HG02943 (cell line): Measurements from ENCODE around the gene ELAVL3.

Source experiments
- ATAC-seq: cut with Tn5 transposase; IDR thresholded peaks from one replicate; pipeline ENCODE4 v1.9.1; 2021; ENCODE audit warnings: mild to moderate bottlenecking, low read depth, moderate library complexity; ENCODE audit not compliant: unreplicated experiment

Gene ELAVL3

DNA sequence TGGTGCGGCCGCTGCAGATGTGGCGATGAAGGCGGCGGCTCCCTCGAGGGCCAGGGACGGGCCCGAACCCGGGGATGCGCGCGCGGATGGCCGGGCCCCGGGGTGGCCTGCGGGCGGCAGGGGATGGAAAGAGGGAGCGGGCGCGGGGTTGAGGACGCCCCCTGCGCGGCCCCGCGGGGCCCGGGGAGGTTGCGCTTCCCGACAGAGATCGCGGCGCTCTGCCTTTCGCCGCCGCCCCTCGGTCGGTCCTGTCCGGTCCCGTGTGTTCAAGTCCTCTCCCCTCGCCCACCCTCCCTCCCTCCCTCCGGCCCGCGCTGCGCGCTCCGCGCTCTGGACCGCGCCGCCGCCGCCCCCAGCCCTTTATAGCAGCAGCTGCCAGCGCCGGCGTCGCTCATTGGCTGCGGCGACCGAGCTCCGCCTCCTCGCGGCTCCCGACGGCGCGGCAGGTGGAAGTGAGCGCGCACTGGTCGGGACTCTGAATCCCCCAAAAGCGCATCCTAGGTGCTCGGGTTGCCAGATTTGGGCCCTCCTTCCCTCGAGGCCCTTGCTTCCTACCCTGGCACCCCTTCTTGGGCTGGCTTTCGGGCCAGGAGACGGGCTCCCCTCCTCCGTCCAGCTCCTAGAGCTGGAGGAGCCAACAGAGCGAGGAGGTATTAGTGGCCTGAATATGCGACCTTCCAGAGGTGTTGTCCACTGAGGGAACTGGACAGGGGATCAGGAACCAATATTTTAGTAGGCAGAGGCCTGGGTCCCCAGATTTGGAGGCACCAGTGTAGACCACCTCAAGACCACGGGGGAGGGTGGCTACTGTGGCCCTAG, at the start of gene ELAVL3:
Gene ELAVL3 (minus strand): TSS at position 332 of the 819 bp plus-strand sequence. CDS start 438 bp downstream, outside the sequence.
- ATAC-seq: no peak

DNA sequence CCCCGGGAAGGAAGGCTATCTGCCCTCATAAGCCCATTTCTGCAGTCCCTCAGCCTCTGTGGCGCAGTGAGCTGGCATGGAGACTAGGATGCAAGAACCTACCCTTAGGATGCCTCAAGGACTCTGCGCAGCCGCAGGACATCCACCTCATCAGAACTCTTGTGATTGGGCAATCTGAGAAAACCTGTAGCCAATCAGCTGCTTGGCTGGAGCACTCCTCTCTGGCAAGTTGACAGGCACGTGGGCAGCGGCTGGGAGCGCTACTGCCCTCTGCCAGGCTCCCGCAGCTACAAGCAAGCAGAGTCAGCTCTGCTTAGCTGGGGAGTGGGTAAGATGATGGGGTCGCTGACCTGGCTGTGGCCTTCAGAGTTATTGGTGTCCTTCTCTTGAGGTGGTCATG, 49.6 kb upstream of the ELAVL3 start:
- no peak for ATAC-seq

DNA sequence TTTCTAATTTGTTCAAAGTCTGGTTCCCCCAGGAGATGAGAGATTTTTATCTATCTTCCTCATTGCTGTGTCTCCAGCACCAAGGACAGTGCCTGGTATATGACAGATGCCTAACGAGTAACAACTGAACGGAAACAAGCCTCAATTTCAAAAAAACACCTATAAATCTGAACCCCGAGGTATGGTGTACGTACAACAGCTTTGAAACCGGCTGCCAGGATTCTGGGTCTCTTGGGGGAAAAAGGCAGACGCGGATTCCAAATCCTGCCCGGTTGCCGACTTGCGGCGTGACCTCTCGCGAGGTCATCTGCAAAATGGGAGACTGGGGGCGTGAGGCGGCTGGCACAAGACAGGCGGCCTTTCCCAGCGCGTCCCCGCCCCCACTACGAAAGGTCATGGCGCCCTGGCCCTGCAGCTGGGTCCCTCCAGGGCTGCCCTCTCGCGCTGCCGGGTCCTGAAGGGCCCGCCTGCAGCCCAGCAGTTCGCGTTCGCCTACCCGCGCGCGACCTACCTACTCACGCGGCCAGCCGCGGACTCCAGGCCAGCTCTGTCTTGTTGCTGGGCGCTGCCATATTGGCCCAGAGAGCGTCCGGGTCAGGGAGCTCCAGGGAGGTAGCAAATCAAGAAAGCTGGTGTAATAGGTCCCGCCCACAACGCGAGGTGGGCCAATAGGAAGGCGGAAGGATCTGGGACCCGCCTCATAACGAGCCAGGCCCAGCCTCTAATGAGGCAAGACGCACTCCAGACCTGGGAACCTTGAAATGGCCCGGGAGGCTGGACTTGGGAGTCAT, 47.9 kb upstream of the ELAVL3 start, which contains the start of gene ECSIT:
Gene ECSIT (minus strand): TSS at position 584 of the 791 bp plus-strand sequence. CDS start 9,964 bp downstream, outside the sequence.
- peak; percentile 96 for ATAC-seq

DNA sequence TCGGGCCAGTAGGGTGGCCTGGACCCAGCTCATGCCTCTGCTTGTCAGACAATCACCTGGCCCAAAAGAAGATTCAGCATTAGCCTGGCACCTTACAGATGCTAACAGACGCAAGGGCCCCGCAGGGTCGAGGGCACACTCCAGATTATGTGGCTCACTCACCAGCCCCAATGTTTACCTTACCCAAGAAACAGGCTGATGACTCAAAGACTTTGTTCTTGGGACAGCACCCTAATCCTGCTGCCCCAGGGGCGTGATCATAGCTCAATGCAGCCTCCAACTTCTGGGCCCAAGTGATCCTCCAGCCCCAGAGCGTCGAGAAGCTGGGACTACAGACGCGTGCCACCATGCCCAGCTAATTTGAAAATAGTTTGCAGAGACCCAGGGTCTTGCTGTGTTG, 38.3 kb upstream of the ELAVL3 start:
- ATAC-seq: no peak

DNA sequence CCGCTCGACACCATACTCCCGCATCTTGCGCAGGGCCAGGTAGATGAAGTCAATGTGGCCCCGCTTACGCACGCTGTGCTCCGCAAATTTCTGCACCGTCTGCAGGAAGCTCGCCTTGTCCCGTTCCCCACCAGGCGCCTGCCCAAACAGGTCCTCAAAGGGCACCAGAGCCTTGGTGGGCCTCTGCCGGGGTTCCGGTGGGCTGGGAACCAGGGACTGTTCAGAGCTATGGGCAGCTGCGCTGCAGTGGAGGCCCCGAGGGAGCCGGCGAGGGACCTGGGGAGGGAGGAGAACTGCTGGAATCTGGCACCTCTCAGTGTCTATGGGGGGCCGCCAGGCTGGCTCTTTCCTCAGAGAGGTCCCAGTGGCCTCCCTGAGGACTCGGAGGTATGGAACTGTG, 33.1 kb upstream of the ELAVL3 start:
- no peak for ATAC-seq

DNA sequence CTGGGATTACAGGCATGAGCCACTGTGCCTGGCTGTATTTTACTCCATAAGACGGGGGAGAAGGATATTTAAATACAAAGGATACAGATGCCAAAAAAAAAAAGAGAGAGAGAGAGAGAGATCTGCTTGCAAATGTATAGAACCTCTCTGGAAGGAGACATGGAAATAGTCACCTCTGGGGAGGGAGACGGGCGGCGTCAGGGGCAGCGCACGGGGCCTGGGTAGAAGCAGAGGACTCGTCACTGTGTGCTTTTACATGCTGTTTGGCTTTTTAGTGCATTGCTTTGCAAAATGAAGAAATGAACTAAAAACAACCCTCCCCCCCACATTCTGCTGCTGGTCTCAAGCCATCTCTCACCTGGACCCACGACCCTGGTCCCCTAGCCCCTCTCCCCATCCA, 29.6 kb upstream of the ELAVL3 start:
- ATAC-seq: no peak

DNA sequence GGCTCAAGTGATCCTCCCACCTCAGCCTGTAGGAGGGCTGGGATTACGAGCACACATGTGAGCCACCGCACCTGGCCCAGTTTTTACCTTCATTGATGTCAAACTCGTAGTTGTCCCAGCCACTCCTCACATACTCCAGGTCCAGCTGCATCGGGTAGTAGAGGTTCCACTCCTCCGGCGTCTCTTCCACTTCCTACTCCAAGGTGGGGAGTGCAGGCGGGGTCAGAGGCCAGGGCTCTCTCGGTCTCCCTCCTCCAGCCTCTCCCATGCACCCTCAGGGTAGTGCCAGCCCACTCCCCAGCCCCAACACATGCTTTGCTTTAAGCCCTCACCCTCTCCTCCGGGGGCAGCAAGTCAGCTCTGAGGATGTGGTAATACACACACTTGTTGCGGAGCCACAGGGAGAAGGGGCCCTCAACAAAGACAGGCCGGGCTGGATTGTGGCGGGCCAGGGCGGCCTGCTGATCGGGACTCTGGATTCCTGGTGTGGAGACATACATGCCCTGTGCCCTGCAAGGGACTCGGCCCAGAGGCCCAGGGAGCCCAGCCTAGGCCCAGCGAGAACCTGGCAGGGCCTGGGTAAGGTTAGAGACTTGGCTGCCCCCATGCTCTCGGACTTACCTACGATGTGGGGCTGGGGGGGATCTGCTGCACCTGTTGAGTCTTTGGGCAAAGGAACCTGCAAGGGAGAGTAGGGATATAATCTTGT, 26.7 kb upstream of the ELAVL3 start:
- ATAC-seq: no peak

DNA sequence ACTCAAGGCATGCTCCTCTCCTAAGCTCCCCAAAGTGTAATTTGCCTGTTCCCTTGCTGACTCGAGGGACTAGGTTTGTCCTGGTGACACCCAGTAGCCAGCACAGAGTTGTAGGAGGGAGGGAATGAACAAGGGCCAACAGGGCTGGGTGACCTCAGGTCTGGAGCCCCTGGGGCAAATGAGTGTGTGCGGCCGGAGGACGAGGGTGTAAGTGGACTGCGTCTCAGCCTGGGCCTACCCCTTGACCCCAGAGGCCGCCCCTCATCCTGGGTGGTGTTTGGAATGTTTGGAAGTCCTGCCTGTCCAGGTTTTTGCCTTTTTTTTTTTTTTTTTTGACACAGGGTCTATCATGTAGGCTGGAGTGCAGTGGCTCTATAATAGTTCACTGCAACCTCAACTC, 26.1 kb upstream of the ELAVL3 start:
- ATAC-seq: no peak

DNA sequence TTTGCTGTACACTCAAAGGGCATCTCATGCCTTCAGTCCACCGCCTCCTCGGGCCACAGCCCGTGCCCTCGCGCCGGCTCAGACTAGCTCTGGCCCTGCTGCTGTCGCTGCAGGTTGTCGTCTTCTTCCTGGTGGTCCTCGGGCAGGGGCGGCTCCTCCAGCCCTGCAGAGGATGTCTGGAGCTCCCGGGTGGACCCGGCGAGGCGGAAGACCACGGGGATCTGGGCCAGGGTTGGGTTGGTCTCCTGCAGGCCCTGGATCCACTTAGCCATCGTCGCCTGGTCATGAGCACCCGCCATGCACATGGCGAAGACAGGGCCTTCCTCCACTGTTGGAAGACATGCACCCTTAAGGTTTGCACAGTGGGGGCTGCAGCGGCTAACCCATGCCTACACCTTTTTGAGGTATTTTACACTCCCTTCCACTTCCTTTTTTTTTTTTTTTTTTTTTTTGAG, 25.3 kb upstream of the ELAVL3 start:
- peak; percentile 23 for ATAC-seq

DNA sequence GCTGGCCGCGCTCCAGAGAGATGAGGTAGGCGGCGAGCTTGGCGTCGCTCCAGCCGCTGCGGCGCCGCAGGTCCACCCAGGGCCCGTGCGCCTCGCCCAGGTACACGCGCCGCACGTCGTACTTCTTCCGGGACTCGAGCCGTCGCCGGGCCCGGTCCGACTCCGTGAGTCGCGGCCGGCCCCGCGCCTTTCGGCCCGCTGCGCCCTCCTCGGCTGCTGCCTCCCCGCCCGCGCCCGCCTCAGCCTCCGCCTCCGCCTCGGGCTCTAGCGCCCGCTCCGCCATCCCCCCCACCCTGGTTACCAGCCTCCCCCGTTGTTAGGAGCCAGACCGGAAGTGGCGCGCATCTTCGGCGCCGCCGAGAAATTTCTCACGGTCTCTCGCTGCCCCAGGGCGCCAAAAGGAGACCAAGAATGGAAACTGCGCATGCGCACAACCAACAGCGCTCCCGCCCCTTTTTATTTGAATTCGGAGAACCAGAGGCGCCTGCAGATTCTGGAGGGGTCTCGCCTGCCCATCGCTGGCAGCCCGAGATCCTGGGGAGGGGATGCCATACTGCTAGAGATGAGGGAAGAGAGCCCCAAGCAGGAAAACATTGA, 24.8 kb upstream of the ELAVL3 start, which contains the start of gene ZNF653:
Gene ZNF653 (minus strand): TSS at position 336 of the 597 bp plus-strand sequence. CDS start 53 bp downstream, at position 283.
- peak; percentile 54 for ATAC-seq

DNA sequence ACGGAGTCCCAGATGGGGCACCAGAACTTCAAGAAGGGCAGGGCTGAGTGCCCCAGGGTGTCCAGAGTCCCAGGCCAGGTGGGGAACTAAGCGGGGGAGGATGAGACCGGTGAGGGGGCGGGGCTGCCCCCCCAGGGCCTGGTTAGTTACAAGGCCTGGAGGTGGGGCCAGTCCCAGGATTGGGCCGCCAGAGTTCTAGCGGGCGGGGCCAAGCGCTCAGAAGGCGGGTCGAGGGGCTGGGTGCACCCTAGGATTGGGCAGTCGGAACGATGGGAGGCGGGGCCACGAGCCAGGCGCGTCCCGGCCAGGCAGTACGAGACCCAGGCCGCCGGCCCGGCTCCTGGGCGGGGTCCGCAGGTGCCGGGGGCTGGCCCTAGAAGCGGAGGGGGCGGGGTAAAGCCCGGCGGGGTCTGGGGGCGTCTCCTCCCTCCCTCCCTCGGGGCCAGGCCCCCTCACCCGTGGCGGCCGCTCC, 24.2 kb upstream of the ELAVL3 start:
- peak; percentile 80 for ATAC-seq

DNA sequence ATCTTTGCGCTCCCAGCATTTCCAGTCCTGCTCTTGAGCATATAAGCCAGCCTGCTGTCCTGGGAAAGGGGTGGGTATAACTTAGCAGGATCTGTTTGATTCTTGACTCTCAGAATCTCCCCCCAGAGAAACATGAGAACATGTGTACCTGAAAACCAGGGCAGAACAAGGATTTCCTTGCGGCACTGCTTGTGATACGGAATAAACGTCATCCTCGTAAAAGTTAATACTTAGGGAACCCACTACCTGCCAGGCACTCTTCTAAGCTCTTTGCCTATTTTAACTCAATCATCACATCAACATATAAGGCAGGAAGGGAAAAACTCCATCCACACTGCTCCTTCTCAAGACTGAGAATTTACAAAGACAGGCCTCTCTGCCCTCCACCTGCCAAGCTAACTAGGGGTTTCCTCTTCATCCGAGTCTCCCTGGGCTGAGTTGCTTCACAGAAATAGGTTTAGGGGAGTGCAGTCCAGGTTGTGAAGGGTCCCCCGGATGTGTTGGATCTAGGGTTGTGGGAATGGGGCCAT, 23.7 kb upstream of the ELAVL3 start:
- no peak for ATAC-seq

DNA sequence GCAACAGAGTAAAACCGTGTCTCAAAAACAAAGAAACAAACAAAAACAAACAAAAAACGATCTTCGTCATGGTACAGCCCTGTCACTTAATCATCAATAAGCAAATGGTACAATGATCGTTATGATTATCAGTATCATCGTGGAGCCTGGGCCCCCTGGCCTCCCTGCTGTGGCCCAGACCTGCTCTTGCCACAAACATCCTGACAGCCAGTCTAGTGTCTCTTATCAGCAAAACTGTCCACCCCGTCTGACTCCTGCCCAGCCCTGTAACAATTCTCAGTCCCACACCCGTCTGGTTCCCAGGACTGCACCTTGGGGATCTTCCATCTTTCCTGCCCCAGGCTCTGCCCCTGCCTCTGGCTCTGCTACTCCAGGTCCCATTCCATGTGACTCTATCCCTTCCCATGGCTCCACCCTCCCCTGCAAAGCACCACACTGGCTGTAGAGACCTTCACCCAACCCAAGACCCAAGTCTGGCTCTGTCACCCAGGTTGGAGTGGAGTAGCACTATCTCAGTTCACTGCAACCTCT, 19.1 kb upstream of the ELAVL3 start:
- ATAC-seq: no peak

DNA sequence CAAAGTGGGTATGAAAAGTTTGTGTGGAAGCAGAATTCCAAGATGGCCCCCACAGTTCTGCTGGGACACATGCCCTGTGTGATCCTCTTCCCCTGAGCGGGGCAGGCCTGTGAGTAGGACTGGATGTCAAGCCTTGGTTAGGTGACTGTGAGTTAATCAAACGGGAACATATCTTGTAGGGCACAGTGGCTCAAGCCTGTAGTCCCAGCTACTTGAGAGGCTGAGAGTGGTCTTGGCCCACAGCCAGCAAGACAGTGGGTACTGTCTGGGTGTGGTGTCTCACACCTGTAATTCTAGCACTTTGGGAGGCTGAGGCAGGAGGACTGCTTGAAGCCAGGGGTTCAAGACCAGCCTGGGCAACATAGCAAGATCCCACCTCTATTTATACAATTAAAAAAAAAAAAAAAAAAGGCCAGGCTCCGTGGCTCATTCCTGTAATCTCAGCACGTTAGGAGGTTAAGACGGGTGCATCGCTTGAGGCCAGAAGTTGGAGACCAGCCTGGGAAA, 18.4 kb upstream of the ELAVL3 start:
- no peak for ATAC-seq

DNA sequence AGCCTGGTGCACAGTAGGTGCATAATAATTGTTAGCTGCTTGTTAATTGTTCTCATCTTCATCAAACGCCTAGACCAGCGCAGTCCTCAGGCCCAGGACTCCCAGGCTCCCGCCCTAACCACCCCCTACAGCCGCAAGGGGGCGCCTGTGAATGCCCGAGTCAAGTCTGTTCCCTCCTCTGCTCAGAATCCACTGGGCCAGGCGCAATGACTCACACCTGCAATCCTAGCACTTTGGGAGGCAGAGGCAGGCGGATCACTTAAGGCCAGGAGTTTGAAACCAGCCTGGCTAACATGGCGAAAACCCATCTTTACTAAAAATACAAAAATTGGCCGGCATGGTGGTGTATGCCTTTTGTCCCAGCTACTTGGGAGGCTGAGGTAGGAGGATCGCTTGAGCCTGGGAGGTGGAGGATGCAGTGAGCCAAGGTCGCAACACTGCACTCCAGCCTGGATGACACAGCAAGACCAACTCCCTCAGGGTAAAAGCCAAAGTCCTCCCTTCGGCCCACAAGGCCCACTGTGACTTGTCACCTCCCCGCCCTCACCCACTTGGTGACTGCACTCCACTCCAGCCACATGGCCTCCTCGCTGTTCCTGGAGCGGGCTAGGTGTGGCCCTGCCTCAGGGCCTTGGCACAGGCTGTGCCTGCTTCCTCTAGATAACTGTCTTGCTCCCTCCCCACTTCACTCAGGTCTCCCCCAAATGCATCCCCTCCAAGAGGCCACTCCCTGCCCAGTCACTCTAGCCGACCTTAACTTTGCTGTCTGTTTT, 15.7 kb upstream of the ELAVL3 start:
- no peak for ATAC-seq

DNA sequence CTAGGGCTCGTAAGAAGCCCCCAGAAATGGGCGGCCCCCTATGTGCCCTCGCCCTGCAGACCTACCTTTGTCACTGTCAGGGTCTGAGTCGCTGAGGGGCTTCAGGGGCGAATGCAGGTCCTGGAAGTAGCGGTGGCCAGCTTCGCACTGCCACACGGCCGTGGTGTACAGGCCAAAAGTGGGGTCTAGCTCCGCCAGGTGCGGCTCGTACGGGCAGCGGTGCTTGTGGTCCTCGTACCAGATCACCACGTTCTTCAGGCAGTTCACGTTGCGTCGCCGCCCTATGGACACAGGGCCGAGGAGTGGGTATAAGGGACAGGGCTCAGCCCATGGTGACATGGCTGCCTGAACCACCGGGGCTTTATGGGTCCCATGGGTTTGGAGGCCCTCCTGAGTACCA, 15.0 kb upstream of the ELAVL3 start:
- ATAC-seq: no peak

DNA sequence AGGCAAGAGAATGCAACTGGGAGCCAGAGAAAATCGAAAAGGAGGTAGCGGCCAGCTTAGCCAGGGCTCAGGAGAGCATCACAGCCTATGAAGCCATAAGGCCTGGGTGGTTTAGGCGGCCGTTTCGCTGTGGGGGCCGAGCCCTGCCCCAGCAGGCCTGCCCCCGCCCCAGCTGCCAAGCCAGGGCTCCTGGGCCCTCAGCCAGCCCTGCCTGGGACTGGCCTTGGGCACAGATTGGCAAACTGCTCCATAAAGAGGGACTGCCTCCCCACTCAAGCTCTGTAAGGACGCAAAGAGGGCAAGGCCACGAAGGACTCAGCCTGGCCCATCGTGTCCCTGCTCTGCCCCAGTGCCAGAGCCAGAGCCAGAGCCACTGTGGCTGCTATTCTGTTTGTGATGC, 14.6 kb upstream of the ELAVL3 start:
- no peak for ATAC-seq

DNA sequence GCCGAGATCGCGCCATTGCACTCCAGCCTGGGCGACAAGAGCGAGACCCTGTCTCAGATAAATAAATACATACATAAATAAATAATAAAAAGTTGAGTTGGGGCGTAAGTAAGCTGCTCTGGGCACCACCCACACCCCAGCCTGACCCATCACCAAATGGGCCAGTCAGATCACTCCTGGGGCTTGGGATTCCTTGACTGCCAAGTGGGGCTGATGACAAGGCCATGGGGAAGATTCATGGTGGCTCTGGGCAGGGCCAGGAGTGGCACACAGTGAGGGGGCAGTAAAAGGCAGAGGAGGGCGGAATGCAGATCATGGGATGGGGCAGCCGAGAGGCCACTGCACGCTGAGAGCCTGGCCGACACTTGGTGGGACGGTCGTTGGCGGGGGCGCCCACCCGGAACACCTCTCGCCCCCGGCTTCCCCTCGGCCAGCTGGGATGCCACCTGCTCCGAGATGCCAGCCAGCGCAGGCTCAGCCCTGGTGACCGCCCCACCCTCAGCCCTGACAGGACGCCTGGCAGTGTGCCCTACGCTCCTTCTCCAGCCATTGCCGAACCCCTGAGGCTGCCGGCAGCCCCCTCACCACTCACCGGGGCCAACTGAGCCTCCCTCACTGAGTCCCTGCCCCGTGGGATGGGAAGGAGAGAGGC, 13.9 kb upstream of the ELAVL3 start:
- ATAC-seq: no peak
